A549 (cell line): ENCODE measurements around the gene KLHL22. TPM values are rescaled to one million over a fixed set of nuclear protein-coding genes. Genes with fewer than 3 reads are reported as not detected.
"Not testable (repeated sequence)": the region's sequence is repeated elsewhere in the genome, so short reads cannot be mapped to it uniquely, and the experiment has no call there.

Experiments
- ATAC-seq, 2 experiments: fragments of 200-7000 bp in 1 of 2; fragments of >200 bp in 1 of 2; cut with Nextera tagmentation in 1 of 2; cut with Tn5 transposase in 1 of 2; 3 replicates each; pipeline versions ENCODE4 v1.8.0 to v1.9.1; 2018 to 2020; ENCODE audit warnings: mild to moderate bottlenecking in 1 of 2, moderate library complexity in 1 of 2
- CTCF ChIA-PET: fragments of 300-600 bp; sonication (Branson Sonifier 250); formaldehyde crosslinking; extraction: SDS; loops from one replicate; lab custom pipeline; 2021; ENCODE audit warnings: antibody characterized with exemption, inconsistent platforms; lab: Yijun Ruan, JAX
- POLR2A ChIA-PET: fragments of 350-600 bp; formaldehyde crosslinking; extraction: SDS; loops from one replicate; lab custom pipeline; 2021; ENCODE audit warnings: antibody characterized with exemption, inconsistent platforms; lab: Yijun Ruan, JAX
- DNase-seq, 2 experiments: peaks; one replicate each; pipeline versions ENCODE4 v3.0.0 to v3.0.0-alpha.2; 2011 to 2016; ENCODE audit warnings: low read depth in 1 of 2, low spot score in 1 of 2
- FAIRE-seq: peaks from 2 replicates; lab custom pipeline; 2011; peaks lifted over from hg19 to GRCh38; lab: Jason Lieb, UNC
- H3K27ac ChIP-seq, 2 experiments: fragments of >200 bp; sonication (Bioruptor Twin); formaldehyde crosslinking; 3 replicates each; pipeline ENCODE4 v1.5.1; 2016 to 2017
- H3K4me1 ChIP-seq: fragments of >200 bp; sonication (Bioruptor Twin); formaldehyde crosslinking; 3 replicates; pipeline ENCODE4 v1.6.1; 2016
- H3K4me2 ChIP-seq: fragments of >200 bp; sonication (Bioruptor Twin); formaldehyde crosslinking; 3 replicates; pipeline ENCODE4 v1.6.1; 2016
- H3K4me3 ChIP-seq: fragments of >200 bp; sonication (Bioruptor Twin); formaldehyde crosslinking; 3 replicates; pipeline ENCODE4 v1.5.1; 2016
- H3K9me3 ChIP-seq: fragments of >200 bp; sonication (Bioruptor Twin); formaldehyde crosslinking; 3 replicates; pipeline ENCODE4 v1.6.1; 2016
- CBX2 ChIP-seq: fragments of 200-600 bp; sonication (generic); IDR thresholded peaks from 2 replicates; pipeline ENCODE4 v1.6.1; 2016; ENCODE audit warnings: low read depth, mild to moderate bottlenecking, borderline replicate concordance
- CHD2 ChIP-seq: fragments of 150-350 bp; IDR thresholded peaks from 2 replicates; pipeline ENCODE4 v1.6.1; 2014; ENCODE audit warnings: low read length; ENCODE audit not compliant: partially characterized antibody
- CHD4 ChIP-seq: fragments of 200-600 bp; sonication (generic); IDR thresholded peaks from 2 replicates; pipeline ENCODE4 v1.6.1; 2016; ENCODE audit warnings: antibody characterized with exemption, mild to moderate bottlenecking, borderline replicate concordance
- EHF ChIP-seq: fragments of 250-450 bp; sonication (Bioruptor Pico); IDR thresholded peaks from 2 replicates; pipeline ENCODE4 v1.5.0; 2020; ENCODE audit warnings: mild to moderate bottlenecking
- EHMT2 ChIP-seq: fragments of 200-600 bp; sonication (generic); IDR thresholded peaks from 2 replicates; pipeline ENCODE4 v1.6.1; 2016; ENCODE audit warnings: antibody characterized with exemption, low read depth, mild to moderate bottlenecking, moderate library complexity
- EP300 ChIP-seq, 2 experiments: fragments of >200 bp; sonication (Bioruptor Twin); formaldehyde crosslinking; IDR thresholded peaks; 2 replicates in 1 of 2; 3 replicates in 1 of 2; pipeline ENCODE4 v1.6.1; 2016 to 2017
- ESRRA ChIP-seq: fragments of 150-350 bp; IDR thresholded peaks from 2 replicates; pipeline ENCODE4 v1.6.1; 2014; ENCODE audit warnings: mild to moderate bottlenecking, low read length, borderline replicate concordance
- GATA3 ChIP-seq: IDR thresholded peaks from 2 replicates; pipeline ENCODE4 v1.6.1; 2012; ENCODE audit warnings: borderline replicate concordance
- JUNB ChIP-seq: fragments of >200 bp; sonication (Bioruptor Twin); formaldehyde crosslinking; IDR thresholded peaks from 2 replicates; pipeline ENCODE4 v1.6.1; 2016
- KDM5A ChIP-seq: fragments of 200-600 bp; sonication (generic); IDR thresholded peaks from 2 replicates; pipeline ENCODE4 v1.6.1; 2016; ENCODE audit warnings: antibody characterized with exemption, mild to moderate bottlenecking
- MAFK ChIP-seq: fragments of 450-650 bp; IDR thresholded peaks from 2 replicates; pipeline ENCODE4 v1.6.1; 2014; ENCODE audit not compliant: partially characterized antibody
- MAZ ChIP-seq: fragments of 150-350 bp; IDR thresholded peaks from 2 replicates; pipeline ENCODE4 v1.6.1; 2014; ENCODE audit warnings: antibody characterized with exemption, low read depth, low read length, borderline replicate concordance
- MYC ChIP-seq: IDR thresholded peaks from 2 replicates; pipeline ENCODE4 v1.6.1; 2012; ENCODE audit warnings: mild to moderate bottlenecking, inconsistent platforms, low read length, improper control_type of control experiment, borderline replicate concordance
- NFE2L2 ChIP-seq: fragments of 150-350 bp; conservative IDR thresholded peaks from 2 replicates; pipeline ENCODE4 v1.6.1; 2014; ENCODE audit warnings: low read length
- NR3C1 ChIP-seq: fragments of >200 bp; sonication (Bioruptor Twin); formaldehyde crosslinking; IDR thresholded peaks from 3 replicates; pipeline ENCODE4 v1.6.1; 2017
- PHF8 ChIP-seq: fragments of 200-600 bp; sonication (generic); IDR thresholded peaks from 2 replicates; pipeline ENCODE4 v1.6.1; 2016; ENCODE audit warnings: low read depth, mild to moderate bottlenecking, antibody characterized with exemption, moderate library complexity, borderline replicate concordance
- POLR2A ChIP-seq: IDR thresholded peaks from 2 replicates; pipeline ENCODE4 v1.6.1; 2012; ENCODE audit warnings: mild to moderate bottlenecking, low read length
- RARB ChIP-seq: fragments of 250-450 bp; sonication (Bioruptor Pico); IDR thresholded peaks from 2 replicates; pipeline ENCODE4 v1.8.0; 2021; ENCODE audit warnings: mild to moderate bottlenecking, moderate library complexity
- RCOR1 ChIP-seq: fragments of 150-350 bp; IDR thresholded peaks from 2 replicates; pipeline ENCODE4 v1.6.1; 2014; ENCODE audit warnings: antibody characterized with exemption, low read length, low read depth
- RFX5 ChIP-seq: fragments of 450-650 bp; IDR thresholded peaks from 2 replicates; pipeline ENCODE4 v1.7.1; 2014; ENCODE audit warnings: antibody characterized with exemption, mild to moderate bottlenecking, moderate library complexity
- SMC3 ChIP-seq: fragments of >200 bp; sonication (Bioruptor Twin); formaldehyde crosslinking; IDR thresholded peaks from 3 replicates; pipeline ENCODE4 v1.6.1; 2018; ENCODE audit warnings: inconsistent platforms
- SREBF2 ChIP-seq: fragments of 450-650 bp; IDR thresholded peaks from 2 replicates; pipeline ENCODE4 v1.6.1; 2014; ENCODE audit warnings: mild to moderate bottlenecking, moderate library complexity
- TFCP2L1 ChIP-seq: fragments of 250-450 bp; sonication (Bioruptor Pico); IDR thresholded peaks from 2 replicates; pipeline ENCODE4 v1.5.0; 2021; ENCODE audit warnings: mild to moderate bottlenecking
- WGBS: methylation state at CpG from one replicate; pipeline ENCODE4 v1.1.6; 2017; ENCODE audit errors: missing lambda C conversion rate; 5-methylcytosine and 5-hydroxymethylcytosine counted together
- polyA plus RNA-seq, 4 experiments: library from polyadenylated mRNA; depleted of rRNA in 3 of 4; stranded (reverse); fragments of >200 nt; fragmentation: RNase III in 1 of 4; extraction: RNeasy Plus Mini Kit Qiagen cat#74134 plus additional on column Dnase treatment in 1 of 4; gene quantifications; 2 replicates in 3 of 4; 3 replicates in 1 of 4; pipeline ENCODE4 v1.2.3, GENCODE V29; 2011 to 2017
- TF ChIP-seq, protein P1 (sequence below): fragments of >200 bp; sonication (Bioruptor Twin); formaldehyde crosslinking; IDR thresholded peaks from 2 replicates; pipeline ENCODE4 v1.6.1; 2016
- TF ChIP-seq, protein P2 (sequence below): IDR thresholded peaks from 2 replicates; pipeline ENCODE4 v1.6.1; 2012
- TF ChIP-seq, protein P3 (sequence below): fragments of 150-350 bp; IDR thresholded peaks from 2 replicates; pipeline ENCODE4 v1.6.1; 2014; ENCODE audit warnings: low read depth, mild to moderate bottlenecking, low read length

The KLHL22 gene
- polyA plus RNA-seq, 2 of the 4 experiments (the other 2 are of a cell fraction) = 11.7 TPM

DNA sequence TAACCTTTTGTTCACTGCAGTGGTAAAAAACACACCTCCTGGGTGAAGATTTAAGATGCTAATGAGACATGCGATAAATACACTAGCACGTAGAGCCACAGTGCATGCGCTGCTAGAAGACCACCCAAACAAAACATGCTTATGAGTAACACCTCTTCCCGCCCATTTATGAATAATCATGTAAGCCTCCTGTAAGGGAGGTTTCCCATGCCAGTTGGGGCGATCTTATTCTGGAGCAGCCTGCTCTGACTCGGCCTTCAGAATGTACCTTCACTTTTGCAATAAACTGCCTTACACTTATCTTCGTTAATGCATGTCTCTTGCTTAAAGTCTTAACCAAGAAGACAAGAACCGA is 39.9 kb downstream of the KLHL22 start:
- no peak overlapping the region for H3K4me2 ChIP-seq
- ChIA-PET POLR2A (no interaction called here), CTCF (interaction anchor here (0.9 to 5.0 kb wide), 8 partner anchors 8 to 37 kb away, joined by 3 to 55 read pairs (median 4); no protein-coding TSS in a partner anchor)

DNA sequence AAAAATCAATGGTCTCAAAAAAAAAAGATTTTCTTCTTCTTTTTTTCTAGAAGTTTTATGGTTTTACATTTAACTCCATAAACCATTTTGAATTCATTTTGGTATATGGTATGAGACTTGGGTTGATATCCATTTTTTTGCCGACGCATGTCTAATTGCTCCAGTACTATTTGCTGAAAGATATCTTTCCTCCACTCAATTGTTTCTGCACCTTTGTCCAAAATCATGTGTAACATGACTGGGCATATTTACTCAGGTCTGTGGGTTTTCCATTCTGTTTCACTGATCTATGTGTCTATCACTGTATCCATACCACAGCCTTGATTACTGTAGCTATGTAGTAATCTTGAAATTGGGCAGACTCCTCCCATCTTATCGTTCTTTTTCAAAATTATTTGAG is 42.4 kb downstream of the KLHL22 start:
- no peak for FAIRE-seq
- ATAC-seq = no peak
- POLR2A ChIA-PET = no interaction called here
- H3K4me3 ChIP-seq = no peak overlapping the region
- DNase-seq = no peak
- 90% methylated on average over 3 of the region's 3 CpGs for WGBS
- 0 out of 3 replicates have a peak, but pooled peaks cover 2% of the 10 kb centered on the region for H3K4me1 ChIP-seq
- no peak overlapping the region for H3K27ac ChIP-seq
- no peaks in the 10 kb centered on the region for H3K9me3 ChIP-seq
- TF ChIP-seq GATA3 = no peak
- TF ChIP-seq MAFK = peak; percentile 49
- peak; percentile 36; the same call in 1 of the 2 replicates for TF ChIP-seq NFE2L2
- TF ChIP-seq, protein P1, sequence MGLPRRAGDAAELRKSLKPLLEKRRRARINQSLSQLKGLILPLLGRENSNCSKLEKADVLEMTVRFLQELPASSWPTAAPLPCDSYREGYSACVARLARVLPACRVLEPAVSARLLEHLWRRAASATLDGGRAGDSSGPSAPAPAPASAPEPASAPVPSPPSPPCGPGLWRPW = no peak
- no peak for TF ChIP-seq RCOR1
- no peak for TF ChIP-seq RFX5
- CTCF ChIA-PET = interaction anchor here (1.6 to 5.0 kb wide), 2 partner anchors 13 to 35 kb away, joined by 4 to 55 read pairs; no protein-coding TSS in a partner anchor
- H3K4me2 ChIP-seq = no peak overlapping the region

More for the DNA sequence above, 39.9 kb downstream of the KLHL22 start:
- H3K4me3 ChIP-seq = no peak overlapping the region
- TF ChIP-seq EP300 (IDR thresholded peaks at IDR 0.05) (no peak), ESRRA (no peak), CHD2 (no peak), NR3C1 (no peak), TFCP2L1 (CRISPR knock-in tag) (no peak), MAZ (no peak), CHD4 (no peak), CBX2 (no peak), MAFK (no peak), POLR2A (no peak), RARB (CRISPR knock-in tag) (no peak), NFE2L2 (no peak), KDM5A (no peak), PHF8 (no peak), SREBF2 (no peak), EHF (CRISPR knock-in tag) (no peak), SMC3 (no peak)
- TF ChIP-seq, protein P2, sequence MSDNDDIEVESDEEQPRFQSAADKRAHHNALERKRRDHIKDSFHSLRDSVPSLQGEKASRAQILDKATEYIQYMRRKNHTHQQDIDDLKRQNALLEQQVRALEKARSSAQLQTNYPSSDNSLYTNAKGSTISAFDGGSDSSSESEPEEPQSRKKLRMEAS = no peak
- TF ChIP-seq, protein P1 = no peak
- H3K4me1 ChIP-seq = 0 out of 3 replicates have a peak, but pooled peaks cover 2% of the 10 kb centered on the region
- H3K9me3 ChIP-seq = no peaks in the 10 kb centered on the region
- H3K27ac ChIP-seq = no peak overlapping the region
- WGBS = 78% methylated on average over 8 of the region's 8 CpGs
- DNase-seq (no peak), ATAC-seq (no peak), FAIRE-seq (no peak)

DNA sequence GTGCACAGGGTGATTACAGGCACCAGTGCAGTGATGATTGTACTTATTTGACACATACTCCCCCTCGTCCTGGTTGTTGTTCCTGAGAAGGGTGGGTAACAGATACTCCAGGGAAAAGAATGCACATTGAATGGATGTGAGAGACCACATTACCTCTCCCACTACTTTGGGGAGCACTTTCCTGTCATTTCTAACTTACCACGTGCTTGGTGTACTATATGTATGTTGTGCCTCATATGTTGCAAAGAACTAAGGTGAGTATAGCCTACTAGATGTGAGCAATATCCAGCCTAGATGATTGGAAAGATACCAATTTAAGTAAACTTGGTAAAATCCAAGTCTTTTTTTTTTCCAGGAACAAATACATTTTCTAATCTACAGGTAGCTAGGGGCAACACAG is 43.7 kb downstream of the KLHL22 start:
- Histone ChIP-seq H3K4me2 (no peak overlapping the region), H3K4me3 (no peak overlapping the region), H3K4me1 (0 out of 3 replicates have a peak, but pooled peaks cover 2% of the 10 kb centered on the region), H3K27ac (no peak overlapping the region), H3K9me3 (no peaks in the 10 kb centered on the region)
- 63% methylated on average over 2 of the region's 2 CpGs for WGBS
- FAIRE-seq (no peak), DNase-seq (no peak), ATAC-seq (no peak)
- ChIA-PET POLR2A (no interaction called here), CTCF (no interaction called here)
- TF ChIP-seq, protein P3, sequence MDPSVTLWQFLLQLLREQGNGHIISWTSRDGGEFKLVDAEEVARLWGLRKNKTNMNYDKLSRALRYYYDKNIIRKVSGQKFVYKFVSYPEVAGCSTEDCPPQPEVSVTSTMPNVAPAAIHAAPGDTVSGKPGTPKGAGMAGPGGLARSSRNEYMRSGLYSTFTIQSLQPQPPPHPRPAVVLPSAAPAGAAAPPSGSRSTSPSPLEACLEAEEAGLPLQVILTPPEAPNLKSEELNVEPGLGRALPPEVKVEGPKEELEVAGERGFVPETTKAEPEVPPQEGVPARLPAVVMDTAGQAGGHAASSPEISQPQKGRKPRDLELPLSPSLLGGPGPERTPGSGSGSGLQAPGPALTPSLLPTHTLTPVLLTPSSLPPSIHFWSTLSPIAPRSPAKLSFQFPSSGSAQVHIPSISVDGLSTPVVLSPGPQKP = no peak
- no peak for TF ChIP-seq NFE2L2
- no peak for TF ChIP-seq ESRRA
- TF ChIP-seq SMC3 = no peak
- no peak for TF ChIP-seq RARB (CRISPR knock-in tag)
- no peak for TF ChIP-seq EHMT2
- TF ChIP-seq JUNB = no peak
- no peak for TF ChIP-seq MYC
- no peak for TF ChIP-seq MAFK

DNA sequence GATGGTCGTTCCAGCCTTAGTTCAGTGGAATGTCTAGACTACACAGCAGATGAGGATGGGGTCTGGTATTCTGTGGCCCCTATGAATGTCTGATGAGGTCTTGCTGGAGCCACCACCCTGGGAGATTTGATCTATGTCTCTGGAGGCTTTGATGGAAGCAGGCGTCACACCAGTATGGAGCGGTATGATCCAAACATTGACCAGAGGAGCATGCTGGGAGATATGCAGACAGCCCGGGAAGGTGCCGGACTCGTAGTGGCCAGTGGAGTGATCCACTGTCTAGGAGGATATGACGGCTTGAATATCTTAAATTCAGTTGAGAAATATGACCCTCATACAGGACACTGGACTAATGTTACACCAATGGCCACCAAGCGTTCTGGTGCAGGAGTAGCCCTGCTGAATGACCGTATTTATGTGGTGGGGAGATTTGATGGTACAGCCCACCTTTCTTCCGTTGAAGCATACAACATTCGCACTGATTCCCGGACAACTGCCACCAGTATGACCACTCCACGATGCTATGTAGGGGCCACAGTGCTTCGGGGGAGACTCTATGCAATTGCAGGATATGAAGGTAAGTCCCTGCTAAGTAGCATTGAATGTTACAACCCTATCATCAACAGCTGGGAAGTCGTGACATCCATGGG is 44.3 kb downstream of the KLHL22 start:
- H3K4me1 ChIP-seq, FAIRE-seq, POLR2A ChIA-PET, H3K9me3 ChIP-seq, DNase-seq, CTCF ChIA-PET, H3K27ac ChIP-seq, H3K4me3 ChIP-seq, H3K4me2 ChIP-seq, ATAC-seq: not testable (repeated sequence)
- WGBS = 91% methylated on average over 15 of the region's 15 CpGs
